ENCODE data around the gene ZMYM4.

ZMYM4 gene

DNA sequence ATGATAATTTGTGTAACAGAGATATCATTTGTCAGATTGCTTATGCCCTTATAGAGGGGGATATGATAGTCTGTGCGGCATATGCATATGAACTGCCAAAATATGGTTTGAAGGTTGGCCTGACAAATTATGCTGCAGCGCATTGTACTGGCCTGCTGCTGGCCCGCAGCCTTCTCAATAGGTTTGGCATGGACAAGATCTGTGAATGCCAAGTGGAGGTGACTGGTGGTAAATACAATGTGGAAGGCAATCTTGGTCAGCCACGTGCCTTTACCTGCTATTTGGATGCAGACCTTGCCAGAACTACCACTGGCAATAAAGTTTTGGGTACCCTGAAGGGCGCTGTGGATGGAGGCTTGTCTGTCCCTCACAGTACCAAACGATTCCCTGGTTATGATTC is 82.4 kb downstream of the ZMYM4 start:
- TF ChIP-seq, protein P1, sequence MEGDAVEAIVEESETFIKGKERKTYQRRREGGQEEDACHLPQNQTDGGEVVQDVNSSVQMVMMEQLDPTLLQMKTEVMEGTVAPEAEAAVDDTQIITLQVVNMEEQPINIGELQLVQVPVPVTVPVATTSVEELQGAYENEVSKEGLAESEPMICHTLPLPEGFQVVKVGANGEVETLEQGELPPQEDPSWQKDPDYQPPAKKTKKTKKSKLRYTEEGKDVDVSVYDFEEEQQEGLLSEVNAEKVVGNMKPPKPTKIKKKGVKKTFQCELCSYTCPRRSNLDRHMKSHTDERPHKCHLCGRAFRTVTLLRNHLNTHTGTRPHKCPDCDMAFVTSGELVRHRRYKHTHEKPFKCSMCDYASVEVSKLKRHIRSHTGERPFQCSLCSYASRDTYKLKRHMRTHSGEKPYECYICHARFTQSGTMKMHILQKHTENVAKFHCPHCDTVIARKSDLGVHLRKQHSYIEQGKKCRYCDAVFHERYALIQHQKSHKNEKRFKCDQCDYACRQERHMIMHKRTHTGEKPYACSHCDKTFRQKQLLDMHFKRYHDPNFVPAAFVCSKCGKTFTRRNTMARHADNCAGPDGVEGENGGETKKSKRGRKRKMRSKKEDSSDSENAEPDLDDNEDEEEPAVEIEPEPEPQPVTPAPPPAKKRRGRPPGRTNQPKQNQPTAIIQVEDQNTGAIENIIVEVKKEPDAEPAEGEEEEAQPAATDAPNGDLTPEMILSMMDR (IDR thresholded peaks at IDR 0.05; ENCODE audit: insufficient read depth, missing control alignments), result no peak
- FAIRE-seq (no peak), DNase-seq (ENCODE audit: insufficient read length, low spot score) (no peak)

DNA sequence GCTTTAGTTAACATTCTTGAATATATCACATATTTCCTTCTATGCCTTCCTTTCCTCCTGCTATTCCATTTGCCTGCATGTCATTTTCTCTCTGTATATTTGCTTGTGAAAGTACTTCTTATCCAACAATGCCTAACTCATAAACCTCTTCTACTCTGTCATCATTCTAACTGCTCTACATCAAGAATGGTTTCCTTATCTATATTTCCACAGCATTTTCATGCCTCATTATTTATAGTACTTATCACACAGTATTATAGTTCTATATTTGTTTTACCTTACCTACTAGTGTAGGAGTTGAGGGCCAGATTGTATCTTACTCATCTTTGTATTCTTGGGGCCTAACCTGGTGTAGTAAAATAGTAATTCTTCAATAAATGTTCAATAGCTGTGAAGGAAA is 91.5 kb downstream of the ZMYM4 start:
- TF ChIP-seq, protein P1 (IDR thresholded peaks at IDR 0.05; ENCODE audit: insufficient read depth, missing control alignments), result no peak
- DNase-seq (ENCODE audit: insufficient read length, low spot score) (no peak), FAIRE-seq (no peak)

DNA sequence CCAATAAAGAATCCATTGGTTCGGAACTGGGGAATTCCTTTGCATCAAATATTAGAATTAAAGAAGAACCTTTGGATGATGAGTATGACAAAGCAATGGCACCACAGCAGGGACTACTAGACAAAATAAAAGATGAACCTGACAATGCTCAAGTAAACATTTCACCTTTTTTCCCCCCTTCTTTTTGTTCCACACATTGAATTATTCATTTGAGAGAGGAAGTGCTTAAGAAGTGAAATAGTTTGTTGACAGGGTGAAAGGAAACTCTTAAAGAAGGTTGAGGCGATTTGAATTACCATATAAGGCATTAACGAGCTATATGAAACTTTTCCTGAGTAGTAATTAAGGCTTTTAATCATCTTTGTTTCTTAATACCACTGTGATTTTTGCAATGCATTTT is 93.1 kb downstream of the ZMYM4 start:
- DNase-seq (ENCODE audit: insufficient read length, low spot score), result no peak
- TF ChIP-seq, protein P1 (IDR thresholded peaks at IDR 0.05; ENCODE audit: insufficient read depth, missing control alignments), result no peak
- FAIRE-seq, result no peak

DNA sequence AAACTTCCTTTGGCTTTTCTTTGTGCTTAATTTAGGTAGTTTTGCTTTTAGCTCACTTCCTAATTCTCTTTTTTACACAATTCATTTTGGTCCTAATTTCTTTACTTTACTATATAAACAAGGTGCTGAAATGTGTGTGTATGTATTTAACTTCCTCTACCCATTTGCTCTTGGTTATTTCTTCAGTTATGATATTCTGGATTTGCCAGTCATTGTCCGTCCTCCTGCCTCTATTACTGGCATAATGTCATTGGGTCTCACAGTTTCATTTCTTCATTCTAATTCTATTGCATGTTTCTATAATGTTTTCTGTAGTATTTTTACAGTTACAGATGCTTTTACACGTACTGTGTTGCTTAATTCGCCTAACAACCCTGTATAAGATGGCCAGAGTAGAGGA is 96.2 kb downstream of the ZMYM4 start:
- DNase-seq (ENCODE audit: insufficient read length, low spot score), result no peak
- TF ChIP-seq, protein P1 (IDR thresholded peaks at IDR 0.05; ENCODE audit: insufficient read depth, missing control alignments), result no peak
- no peak for FAIRE-seq

DNA sequence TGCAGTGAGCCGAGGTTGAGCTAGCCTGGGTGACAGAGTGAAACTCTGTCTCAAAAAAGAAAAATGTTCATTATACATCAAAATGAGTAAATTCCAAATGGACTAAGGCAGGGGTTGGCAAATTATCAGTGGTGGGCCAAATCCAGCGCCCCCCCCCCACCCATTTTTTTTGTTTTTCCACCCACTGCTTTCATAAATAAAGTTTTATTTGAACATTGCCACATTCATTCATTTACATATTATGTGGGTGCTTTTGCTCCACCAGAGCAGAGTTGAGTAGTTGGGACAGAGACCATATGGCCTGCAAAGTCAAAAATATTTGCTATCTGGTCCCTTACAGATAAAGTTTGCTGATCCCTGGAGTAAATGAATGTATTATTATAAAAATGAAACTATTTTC is 99.4 kb downstream of the ZMYM4 start:
- DNase-seq (ENCODE audit: insufficient read length, low spot score), result no peak
- TF ChIP-seq, protein P1 (IDR thresholded peaks at IDR 0.05; ENCODE audit: insufficient read depth, missing control alignments), result no peak
- FAIRE-seq, result no peak

DNA sequence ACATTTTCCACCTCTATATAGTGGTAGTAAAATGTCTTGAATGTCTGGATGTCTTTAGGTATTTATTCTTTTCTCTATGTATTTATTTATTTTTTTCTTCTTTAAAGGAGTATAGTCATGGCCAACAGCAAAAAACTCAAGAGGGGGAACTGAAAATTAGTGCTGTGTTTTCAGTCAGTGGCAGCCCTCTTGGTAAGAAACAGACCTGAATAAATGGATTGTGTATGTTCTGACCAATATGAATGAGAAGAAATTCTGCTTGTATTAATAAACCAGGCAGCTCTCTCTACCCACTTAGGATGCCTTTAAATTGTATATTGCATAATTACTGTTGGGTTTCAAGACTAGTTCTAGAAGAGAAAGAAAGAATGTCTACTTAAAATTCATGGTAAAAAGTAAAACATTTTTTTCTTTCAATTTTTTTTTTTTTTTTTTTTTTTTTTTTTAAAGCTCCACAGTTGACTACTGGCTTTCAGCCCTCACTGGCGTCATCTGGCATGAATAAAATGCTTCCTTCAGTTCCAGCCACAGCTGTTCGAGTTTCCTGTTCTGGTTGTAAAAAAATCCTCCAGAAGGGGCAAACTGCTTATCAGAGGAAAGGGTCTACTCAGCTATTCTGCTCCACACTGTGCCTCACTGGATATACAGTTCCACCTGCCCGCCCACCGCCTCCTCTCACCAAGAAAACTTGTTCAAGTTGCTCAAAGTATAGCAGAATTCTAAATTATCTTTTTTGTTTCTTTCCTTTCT is 101.6 kb downstream of the ZMYM4 start:
- DNase-seq (ENCODE audit: insufficient read length, low spot score), result no peak
- no peak for FAIRE-seq
- TF ChIP-seq, protein P1 (IDR thresholded peaks at IDR 0.05; ENCODE audit: insufficient read depth, missing control alignments), result no peak

DNA sequence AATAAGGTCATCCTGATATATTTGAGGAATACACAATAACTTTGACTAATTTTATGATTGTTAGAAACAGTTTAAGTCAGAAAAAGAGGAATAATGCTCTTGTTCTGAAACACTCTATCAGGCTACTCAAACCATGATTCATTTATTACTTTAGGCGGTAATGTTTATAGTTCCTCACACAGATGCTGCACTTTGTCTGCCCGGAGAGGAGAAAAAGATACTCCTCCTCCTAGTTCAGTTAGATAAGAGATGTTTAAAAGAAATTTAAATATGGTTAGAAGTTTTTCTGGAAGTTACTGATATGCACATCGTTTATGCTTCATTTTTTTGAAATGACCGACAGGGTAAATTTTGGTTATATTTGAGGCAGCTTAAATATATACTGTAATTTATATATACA is 103.0 kb downstream of the ZMYM4 start:
- DNase-seq (ENCODE audit: insufficient read length, low spot score) (no peak), FAIRE-seq (no peak)
- TF ChIP-seq, protein P1 (IDR thresholded peaks at IDR 0.05; ENCODE audit: insufficient read depth, missing control alignments), result no peak

Measured in D721Med (cell line).